ENCODE measurements around the gene KIN. TPM values are rescaled to one million over a fixed set of nuclear protein-coding genes. Genes with fewer than 3 reads are reported as not detected.

The KIN gene, protein sequence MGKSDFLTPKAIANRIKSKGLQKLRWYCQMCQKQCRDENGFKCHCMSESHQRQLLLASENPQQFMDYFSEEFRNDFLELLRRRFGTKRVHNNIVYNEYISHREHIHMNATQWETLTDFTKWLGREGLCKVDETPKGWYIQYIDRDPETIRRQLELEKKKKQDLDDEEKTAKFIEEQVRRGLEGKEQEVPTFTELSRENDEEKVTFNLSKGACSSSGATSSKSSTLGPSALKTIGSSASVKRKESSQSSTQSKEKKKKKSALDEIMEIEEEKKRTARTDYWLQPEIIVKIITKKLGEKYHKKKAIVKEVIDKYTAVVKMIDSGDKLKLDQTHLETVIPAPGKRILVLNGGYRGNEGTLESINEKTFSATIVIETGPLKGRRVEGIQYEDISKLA
- 10 to 100 TPM in 1 of 3 donors, 1 to 10 TPM in 2; 8.6 to 10.5 (median 9.1) TPM for total RNA-seq
- long read RNA-seq, donor 1, full-length matches to known transcripts = 4 of 7 reads
- long read RNA-seq, donor 1, partial matches to known transcripts = 2 of 7 reads
- long read RNA-seq, donor 1, other reads (novel, unspliced or antisense) = 1 of 7 reads
- long read RNA-seq, donor 2, full-length matches to known transcripts = 1 of 19 reads
- long read RNA-seq, donor 2, partial matches to known transcripts = 17 of 19 reads
- long read RNA-seq, donor 2, other reads (novel, unspliced or antisense) = 1 of 19 reads

DNA sequence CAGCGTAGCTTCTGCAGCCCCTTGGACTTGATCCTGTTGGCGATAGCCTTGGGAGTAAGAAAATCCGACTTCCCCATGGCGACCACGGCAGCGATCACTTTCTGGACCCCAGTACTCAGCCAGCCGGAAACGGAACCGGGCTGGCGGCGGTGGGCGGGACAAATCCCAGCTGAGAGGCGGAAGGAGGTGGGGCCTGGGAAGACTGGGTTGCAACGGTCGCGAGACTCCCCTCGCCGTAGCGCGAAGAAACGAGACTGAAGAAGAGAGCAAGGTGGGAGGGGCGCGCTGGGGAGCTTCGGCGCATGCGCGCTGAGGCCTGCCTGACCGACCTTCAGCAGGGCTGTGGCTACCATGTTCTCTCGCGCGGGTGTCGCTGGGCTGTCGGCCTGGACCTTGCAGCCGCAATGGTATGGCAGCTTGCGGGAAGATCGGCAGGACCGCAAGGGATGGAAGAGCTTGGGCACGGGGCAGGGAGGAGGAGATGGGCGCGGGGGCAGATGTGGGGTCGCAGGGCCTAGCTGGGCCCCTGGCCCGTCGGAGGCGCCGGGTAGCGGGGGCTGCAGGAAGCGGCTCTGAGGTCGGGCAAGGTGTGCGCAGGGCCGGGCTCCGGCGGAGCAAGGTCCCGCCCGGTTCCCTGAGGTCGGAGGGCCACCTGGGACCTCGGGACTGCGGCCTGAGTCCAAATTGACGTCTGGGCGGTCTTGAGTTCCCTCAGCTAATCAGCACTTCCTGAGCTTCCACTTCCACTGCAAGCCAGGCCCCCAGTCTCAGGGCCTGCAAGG is at the start of gene KIN, which contains the start of gene ATP5F1C:
Gene KIN (minus strand): TSS at position 137 of the 782 bp plus-strand sequence. CDS start 60 bp downstream, at position 77.
Gene ATP5F1C (plus strand): TSS at position 321 of the 782 bp plus-strand sequence. CDS start 31 bp downstream, at position 352.
- intact Hi-C loops (cut with DNase I, micrococcal nuclease) = no loop called here
- peaks cover 21% of the 10 kb centered on the region for H3K4me1 ChIP-seq (ENCODE audit: low read depth)
- no peaks in the 10 kb centered on the region for H3K36me3 ChIP-seq (ENCODE audit: low read depth)
- no peaks in the 10 kb centered on the region for H3K9me3 ChIP-seq
- DNase-seq (peak; percentile 98 to 99 (median 98)), ATAC-seq (peak; percentile 97)
- H3K4me3 ChIP-seq = peak within 1 kb of the TSS; percentile 87
- TF ChIP-seq, protein P1, sequence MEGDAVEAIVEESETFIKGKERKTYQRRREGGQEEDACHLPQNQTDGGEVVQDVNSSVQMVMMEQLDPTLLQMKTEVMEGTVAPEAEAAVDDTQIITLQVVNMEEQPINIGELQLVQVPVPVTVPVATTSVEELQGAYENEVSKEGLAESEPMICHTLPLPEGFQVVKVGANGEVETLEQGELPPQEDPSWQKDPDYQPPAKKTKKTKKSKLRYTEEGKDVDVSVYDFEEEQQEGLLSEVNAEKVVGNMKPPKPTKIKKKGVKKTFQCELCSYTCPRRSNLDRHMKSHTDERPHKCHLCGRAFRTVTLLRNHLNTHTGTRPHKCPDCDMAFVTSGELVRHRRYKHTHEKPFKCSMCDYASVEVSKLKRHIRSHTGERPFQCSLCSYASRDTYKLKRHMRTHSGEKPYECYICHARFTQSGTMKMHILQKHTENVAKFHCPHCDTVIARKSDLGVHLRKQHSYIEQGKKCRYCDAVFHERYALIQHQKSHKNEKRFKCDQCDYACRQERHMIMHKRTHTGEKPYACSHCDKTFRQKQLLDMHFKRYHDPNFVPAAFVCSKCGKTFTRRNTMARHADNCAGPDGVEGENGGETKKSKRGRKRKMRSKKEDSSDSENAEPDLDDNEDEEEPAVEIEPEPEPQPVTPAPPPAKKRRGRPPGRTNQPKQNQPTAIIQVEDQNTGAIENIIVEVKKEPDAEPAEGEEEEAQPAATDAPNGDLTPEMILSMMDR (IDR thresholded peaks at IDR 0.05) = no peak

DNA sequence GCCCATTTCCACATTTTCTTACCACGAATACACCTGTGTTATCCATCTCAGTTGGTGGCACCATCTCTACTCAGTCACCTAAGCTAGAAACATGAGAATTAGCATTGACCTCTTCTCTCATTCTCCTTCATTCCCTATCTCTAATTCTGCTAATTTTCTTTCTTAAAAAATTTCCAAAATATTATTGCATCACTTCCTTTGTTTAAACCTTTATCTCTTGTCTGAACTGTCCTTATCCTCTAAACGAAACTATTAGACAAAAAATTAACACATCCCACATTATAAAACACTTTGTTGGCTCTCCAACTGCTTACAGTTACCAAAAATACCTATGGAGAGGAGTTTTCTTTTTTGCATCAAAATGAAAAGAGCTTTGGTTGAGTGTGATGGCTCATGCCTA is 48.8 kb upstream of the KIN start:
- TF ChIP-seq, protein P1 (IDR thresholded peaks at IDR 0.05) = no peak

DNA sequence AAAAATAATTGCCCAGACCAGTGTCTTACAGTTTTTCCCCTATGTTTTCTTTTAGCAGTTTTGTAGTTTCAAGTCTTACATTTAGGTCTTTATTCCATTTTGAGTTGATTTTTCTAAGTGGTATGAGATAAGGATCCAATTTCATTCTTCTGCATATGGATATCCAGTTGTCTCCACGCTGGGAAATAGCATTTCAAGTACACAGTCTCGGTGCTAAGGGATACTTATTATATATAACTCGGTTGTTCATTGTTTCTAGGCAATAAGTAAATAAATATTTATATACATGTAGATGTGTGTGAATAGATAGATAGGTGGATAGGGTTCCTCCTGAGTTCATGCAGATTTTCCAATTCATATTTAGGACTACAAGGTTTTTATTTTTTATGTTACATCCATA is 46.5 kb upstream of the KIN start:
- H3K4me1 ChIP-seq (ENCODE audit: low read depth) = no peaks in the 10 kb centered on the region
- DNase-seq (no peak), ATAC-seq (no peak)
- no peak overlapping the region for H3K4me3 ChIP-seq
- H3K9me3 ChIP-seq = no peaks in the 10 kb centered on the region
- no peaks in the 10 kb centered on the region for H3K36me3 ChIP-seq (ENCODE audit: low read depth)
- TF ChIP-seq, protein P1 (IDR thresholded peaks at IDR 0.05) = no peak
- intact Hi-C loops (cut with DNase I, micrococcal nuclease) = no loop called here

More for the DNA sequence above, 48.8 kb upstream of the KIN start:
- ATAC-seq = no peak
- intact Hi-C loops (cut with DNase I, micrococcal nuclease) = no loop called here
- Histone ChIP-seq H3K9me3 (no peaks in the 10 kb centered on the region), H3K4me3 (no peak overlapping the region), H3K4me1 (ENCODE audit: low read depth) (no peaks in the 10 kb centered on the region), H3K36me3 (ENCODE audit: low read depth) (no peaks in the 10 kb centered on the region)
- no peak for DNase-seq

DNA sequence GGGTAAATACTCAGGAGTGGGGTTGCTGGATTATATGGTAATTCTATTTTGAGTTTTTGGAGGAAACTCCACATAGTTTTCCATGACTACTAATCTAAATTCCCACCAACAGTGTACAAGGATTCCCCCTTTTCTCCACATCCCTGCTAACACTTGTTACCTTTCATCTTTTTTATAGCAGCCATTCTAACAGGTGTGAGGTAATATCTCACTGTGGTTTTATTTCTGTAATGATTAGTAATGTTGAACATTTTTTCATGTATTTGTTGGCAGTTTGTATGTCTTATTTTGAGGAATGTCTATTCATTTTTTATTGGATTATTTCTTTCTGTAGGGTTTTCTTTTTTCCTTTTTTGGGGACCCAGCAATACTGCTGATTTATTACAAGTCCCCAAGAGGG is 45.4 kb upstream of the KIN start:
- Histone ChIP-seq H3K36me3 (ENCODE audit: low read depth) (no peaks in the 10 kb centered on the region), H3K4me1 (ENCODE audit: low read depth) (no peaks in the 10 kb centered on the region), H3K9me3 (no peaks in the 10 kb centered on the region), H3K4me3 (no peak overlapping the region)
- no peak for ATAC-seq
- intact Hi-C loops (cut with DNase I, micrococcal nuclease) = no loop called here
- no peak for DNase-seq
- TF ChIP-seq, protein P1 (IDR thresholded peaks at IDR 0.05) = no peak

DNA sequence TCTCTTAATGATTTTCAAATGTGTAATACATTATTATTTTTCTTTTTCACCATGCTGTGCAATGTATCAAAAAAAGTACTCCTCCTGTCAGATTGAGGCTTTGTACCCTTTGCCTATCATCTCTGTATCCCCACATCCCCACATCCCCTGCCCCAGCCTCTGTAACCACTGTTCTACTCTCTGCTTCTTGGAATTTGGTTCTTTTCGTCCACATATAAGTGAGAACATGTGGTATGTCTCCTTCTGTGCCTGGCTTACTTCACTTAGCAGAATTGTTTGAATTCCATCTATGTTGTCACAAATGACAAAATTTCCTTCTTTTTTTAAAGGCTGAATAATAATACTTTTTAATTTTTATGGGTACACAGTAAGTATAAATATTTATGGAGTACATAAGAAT is 44.3 kb upstream of the KIN start:
- intact Hi-C loops (cut with DNase I, micrococcal nuclease) = no loop called here
- ATAC-seq (no peak), DNase-seq (no peak)
- Histone ChIP-seq H3K4me1 (ENCODE audit: low read depth) (no peaks in the 10 kb centered on the region), H3K9me3 (no peaks in the 10 kb centered on the region), H3K4me3 (no peak overlapping the region), H3K36me3 (ENCODE audit: low read depth) (no peaks in the 10 kb centered on the region)
- TF ChIP-seq, protein P1 (IDR thresholded peaks at IDR 0.05) = no peak
